DMS53 treated with DMSO at 0.1 percent for 48 hours (cell line): ENCODE results near the gene OSBPL1A.
"Not testable (repeated sequence)": the region's sequence is repeated elsewhere in the genome, so short reads cannot be mapped to it uniquely, and the experiment has no call there.

ENCODE experiments used
- DNase-seq: peaks from one replicate; lab custom pipeline; 2025; ENCODE audit not compliant: unreplicated experiment; lab: John Stamatoyannopoulos, UW

Gene OSBPL1A

DNA sequence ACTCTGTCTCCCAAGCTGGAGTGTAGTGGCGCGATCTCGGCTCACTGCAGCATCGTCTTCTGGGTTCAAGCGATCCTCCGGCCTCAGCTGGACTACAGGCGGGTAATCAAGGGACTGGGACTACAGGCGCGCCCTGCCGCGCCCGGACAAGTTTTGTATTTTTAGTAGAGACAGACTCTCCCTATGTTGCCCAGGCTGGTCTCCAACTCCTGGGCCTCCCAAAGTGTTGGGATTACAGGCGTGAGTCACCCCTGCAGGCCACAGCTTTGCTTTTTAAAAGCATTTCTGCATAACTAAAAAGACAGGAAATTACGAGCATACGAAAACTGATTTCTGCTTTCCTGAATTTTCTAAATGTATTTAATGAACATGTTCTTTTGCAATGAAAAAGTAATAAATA, 916 bp upstream of the OSBPL1A start:
- no peak for DNase-seq

DNA sequence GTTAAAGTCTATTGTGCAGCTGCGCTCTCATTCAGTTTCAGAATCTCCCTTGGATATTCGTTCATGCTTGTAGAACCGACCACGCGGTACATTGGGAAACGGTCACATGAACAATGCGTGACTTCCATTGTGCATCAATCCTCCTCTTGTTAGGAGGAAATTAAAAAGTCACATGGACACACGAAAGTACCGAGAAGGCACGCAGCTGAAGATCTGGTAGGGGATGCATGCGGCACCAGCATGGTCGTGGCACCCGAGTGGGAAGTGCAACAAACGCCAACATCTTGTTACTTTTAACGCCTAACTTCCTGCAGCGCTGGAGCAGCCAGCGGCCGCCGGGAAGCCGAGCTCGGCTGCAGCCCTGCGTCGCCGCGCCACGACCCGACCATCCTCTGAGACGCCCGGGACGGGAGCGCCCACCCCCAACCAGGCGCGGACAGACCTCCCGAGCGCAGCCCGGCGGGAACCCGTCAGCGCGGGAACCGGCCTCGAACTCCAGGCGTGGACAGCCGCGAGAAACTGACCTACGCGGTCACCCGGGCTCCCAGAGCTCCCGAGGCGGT, 412 bp downstream of the OSBPL1A start:
- peak; percentile 29 for DNase-seq

DNA sequence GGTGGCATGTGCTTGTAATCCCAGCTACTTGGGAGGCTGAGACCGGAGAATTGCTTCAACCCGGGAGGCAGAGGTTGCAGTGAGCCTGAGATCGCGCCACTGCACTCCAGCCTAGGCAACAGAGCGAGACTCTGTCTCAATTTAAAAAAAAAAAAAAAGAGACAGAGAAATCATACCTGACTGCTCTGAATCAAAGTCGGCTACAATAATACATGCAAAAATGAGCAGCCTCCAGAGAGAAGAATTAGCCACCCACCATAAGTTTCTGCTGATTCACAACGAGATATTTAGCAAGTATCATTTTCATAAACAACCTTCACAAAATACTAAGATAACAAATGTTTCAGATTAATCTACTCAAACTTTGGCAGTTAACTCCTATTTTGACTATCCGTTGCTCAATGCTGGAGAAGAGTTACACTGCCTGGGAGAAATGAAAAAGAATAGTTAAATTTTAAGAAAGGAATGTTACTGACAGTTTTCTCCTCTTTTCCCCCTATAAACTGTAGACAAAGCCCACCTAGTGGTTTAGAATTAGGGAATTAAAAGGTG, 1.5 kb downstream of the OSBPL1A start:
- no peak for DNase-seq

DNA sequence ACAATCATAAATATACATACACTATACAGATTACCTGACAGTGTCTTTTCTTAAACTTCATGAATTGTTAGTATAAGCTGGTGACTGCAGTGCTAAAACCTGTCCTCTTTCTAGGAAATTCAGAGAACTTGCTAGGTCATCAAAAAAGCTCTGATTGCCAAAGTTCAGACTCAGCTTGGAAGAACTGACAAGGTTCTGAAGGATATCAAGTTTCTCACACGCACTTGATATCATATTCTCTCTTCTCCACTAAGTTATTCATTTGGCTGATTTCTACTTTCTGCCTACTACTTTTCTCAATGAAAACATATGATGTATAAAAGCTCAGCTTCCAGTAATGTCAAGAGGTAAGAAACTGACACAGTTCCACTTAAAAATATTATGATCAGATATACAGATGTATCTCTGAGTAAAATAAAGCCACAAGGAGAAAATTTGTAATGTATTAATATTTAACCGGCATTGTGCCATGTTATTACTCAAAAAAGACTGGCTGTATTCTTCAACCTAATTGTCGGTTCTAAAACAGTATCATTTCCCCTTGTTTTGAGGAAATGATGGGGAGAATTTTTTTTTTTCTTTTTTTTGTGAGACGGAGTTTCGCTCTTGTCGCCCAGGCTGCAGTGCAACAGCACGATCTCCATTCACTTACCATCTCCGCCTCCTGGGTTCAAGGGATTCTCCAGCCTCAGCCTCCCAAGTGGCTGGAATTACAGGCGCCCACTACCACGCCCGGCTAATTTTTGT, 2.4 kb downstream of the OSBPL1A start:
- DNase-seq: no peak

DNA sequence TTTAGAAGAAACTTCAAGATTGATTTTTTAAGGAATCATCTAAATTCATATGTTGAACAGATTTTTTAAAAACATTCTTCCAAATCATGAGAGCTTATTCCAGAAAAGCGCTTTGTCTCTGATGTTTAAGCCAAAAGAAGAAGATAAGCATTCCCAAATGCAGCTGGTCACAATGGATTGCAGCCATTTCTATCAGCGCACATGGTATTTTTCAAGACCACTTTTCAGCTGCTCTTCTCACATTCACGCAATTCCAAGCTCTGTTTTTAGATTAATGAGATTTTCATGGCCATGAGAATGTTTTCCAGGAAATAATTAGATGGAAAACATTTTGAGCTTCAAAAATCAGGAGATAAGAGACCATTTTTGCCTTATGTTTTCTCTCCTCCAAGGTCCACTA, 8.7 kb downstream of the OSBPL1A start:
- DNase-seq: no peak

DNA sequence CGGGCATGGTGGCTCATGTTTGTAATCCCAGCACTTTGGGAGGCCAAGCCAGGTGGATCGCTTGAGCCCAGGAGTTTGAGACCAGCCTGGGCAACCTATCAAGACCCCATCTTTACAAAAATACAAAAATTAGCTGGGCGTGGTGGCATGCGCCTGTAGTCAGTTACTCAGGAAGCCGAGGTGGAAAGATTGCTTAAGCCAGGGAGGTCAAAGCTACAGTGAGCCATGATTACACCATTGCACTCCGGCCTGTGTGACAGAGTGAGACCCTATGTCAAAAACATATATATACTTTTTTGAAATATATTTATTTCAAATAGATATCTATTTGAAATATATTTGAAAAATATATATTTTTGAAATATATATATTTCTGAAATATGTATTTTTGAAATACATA, 10.9 kb downstream of the OSBPL1A start:
- DNase-seq: no peak

DNA sequence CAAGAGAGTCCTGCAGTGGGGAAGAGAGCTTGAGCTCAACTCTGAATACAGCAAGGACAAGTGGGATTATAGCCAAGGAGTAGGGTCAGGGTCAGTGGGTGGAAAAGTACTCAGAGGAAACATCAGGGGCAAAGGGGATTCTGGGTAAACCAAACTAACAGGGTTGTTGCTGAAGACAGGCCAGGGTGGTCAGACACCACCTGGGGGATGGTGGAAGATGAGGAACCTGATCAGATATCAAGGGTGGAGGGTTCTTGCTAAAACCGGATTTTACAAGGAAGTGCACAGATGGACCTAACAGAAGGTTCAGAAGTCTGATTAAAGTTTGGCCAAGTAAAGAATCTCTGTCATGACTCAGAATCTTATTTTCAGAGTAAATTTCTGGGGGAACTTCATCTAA, 16.5 kb downstream of the OSBPL1A start:
- no peak for DNase-seq

DNA sequence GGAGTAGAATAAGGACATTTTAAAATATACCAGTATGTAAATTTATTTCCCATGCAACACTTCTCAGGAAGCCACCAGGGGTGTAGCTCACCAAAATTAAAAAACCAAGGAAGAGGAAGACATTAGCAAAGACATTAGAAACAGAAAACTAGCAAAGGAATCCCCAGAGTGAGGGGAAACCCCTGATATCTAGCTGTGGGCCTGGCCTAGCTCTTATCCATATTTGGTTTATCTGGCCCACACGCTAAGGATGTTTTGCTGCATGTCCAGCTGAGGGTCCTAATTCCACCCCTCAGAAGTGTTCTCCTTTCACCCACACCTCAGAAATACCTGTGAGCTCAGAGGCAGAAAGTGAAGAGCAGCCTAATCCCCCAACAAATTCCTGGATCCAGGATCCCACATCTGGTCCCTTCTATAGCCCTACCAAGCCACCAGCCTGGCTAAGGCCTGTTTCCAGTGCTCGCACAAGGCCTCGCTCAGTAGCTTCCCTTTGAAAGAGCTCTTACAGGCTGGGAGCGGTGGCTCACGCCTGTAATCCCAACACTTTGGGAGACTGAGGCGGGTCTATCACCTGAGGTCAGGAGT, 17.4 kb downstream of the OSBPL1A start:
- DNase-seq: no peak

DNA sequence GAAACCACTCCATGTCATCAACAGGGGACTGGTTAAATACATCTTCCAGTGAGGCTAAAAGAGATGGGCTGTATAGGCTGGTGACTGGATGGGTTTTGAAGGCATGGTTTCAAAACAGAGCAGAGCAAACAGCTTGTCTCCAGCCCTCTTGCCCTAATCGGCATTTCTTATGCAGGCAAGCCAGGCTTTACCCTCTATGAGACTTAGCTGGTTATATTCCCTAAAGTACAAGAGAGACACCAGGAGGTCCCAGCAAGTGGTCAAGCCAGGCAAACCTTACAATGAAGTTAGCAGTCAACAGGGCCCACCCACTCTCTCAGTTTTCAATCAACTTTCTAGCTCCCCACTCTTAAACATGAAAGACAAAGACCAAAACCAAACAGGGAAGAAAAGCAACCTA, 19.0 kb downstream of the OSBPL1A start:
- DNase-seq: no peak

DNA sequence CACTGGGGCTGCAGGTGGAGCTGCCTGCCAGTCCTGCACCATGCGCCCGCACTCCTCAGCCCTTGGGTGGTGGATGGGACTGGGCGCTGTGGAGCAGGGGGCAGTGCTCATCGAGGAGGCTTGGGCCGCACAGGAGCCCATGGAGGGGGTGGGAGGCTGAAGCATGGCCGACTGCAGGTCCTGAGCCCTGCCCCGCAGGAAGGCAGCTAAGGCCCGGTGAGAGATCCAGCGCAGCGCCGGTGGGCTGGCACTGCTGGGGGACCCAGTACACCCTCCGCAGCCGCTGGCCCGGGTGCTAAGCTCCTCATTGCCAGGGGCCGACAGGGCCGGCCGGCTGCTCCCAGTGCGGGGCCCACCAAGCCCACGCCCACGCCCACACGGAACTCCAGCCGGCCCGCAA, 21.1 kb downstream of the OSBPL1A start:
- DNase-seq: not testable (repeated sequence)

DNA sequence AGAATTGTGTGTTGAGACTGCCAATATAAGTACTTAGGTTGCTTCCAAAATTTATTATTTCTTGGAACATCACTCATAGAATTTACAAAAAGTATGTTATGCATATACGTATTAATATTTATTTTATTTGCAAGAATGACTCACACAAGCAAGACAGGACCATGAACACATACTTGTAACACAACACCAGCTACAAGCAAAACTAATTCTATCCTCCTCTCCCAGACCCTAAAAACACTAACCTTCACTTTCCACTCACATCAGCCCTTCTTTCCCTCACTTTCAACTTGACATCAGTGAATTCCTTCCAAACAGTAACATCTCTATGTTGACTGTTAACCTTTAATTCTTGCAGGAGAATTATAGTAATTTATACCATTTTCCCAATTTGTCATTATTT, 24.3 kb downstream of the OSBPL1A start:
- no peak for DNase-seq

DNA sequence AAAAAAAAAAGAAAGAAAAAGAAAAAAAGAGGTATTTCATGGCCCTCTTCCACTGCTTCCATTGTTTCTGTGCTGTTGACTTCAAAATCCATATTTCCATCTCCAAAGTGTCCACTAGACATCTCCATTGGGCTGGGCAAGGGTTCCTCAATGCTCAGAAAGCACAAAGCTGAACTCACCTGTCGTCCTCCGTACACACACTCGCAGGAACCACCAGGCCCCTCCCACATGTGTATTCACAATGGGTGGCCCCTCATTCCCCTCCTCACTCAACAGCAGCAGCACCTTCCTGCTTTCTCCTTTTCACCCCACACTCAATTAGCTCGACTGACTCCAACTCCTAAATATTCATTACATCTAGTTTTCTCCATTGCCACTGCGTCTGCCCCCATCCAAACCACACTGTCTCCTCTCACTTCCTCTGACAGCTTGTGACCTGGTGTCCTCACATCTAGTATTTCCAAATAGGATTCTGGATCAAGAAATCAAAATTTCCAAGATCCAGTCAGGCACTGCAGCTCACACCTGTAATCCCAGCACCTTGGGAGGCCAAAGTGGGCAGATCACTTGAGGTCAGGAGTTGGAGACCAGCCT, 25.2 kb downstream of the OSBPL1A start:
- DNase-seq: no peak

DNA sequence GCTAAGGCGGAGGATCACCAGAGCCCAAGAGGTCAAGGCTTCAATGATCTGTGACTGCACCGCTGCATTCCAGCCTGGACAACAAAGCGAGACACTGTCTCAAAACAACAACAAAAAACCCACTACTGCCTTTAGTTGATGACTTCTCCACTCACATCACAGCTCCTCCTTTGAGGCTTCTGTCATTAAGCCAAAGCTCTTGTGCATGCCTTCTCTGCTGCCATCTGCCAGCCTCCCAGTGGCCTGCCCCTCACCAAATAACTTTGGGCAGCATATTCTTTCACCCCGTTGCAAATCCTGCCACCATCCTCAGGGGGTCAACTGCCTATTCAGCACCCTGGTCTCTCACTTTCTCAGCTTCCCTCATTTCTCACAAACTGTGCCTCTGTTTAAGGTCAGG, 27.5 kb downstream of the OSBPL1A start:
- DNase-seq: no peak

DNA sequence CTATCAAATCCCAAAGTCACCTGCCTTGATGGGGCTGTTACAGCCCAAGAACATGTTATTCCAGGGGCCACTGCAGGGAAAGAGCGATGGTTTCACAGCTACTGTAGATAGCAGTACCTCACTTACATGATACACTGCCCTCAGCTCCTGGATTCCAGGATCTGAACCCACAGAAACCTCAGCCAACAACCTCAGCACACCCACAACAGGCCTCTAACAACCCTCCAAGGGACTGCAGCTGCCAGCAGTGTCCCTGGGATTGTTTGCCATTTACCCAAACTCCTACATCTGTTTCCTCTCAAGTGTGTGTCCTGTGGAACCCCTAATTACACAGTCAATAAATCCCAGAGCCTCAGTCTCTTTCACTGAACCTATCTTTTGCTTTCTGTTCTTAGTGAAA, 28.2 kb downstream of the OSBPL1A start:
- DNase-seq: no peak

DNA sequence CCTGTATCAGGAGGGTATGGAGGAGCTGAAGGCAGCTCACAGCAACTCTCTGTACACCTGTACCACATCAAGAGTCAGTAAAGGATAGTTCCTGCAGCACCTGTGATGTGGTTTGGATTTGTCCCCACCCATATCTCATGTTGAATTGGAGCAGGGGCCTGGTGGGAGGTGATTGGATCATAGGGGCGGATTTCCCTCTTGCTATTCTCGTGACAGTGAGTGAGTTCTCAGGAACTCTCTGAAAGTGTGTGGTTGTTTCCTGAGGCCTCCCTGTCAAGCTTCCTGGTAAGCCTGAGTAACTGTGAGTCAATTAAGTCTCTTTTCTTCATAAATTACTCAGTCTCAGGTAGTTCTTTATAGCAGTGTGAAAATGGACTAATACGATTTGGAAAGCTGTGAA, 28.9 kb downstream of the OSBPL1A start:
- DNase-seq: no peak

DNA sequence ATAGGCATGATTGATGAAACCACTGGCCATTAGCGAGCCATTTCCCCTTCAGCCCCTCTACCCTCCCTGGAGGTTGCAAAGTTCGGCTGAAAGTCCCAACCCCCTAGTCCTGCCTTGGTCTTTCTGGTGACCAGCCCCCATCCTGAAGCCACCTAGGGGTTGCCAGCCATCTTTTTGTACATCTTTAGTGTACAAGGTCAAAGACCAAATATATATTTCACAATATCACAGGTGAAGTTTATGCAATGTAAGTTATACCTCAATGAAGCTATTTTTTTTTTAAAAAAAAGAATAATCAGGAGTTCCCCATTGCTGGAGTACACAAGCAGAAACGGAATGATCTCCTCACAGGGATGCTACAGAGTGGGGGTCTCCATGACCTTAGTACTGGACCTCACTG, 31.3 kb downstream of the OSBPL1A start:
- DNase-seq: no peak

DNA sequence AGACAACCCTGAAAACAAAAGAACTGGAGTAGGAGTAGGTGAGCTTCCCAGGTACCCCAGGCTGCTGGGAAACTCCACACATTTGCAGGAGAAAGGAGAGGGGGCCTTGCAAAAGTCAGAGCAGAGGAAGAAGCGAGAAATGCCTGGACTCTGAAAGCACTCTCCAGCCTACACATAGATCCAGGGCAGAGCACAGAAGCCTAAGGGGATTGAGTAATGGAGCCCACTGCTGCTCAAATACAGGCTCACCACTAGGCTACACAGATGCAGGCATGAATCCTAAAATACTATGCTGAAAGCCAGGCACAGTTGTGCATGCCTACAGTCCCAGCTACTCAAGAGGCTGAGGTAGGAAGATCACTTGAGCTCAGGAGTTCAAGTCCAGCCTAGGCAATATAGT, 33.4 kb downstream of the OSBPL1A start:
- no peak for DNase-seq

DNA sequence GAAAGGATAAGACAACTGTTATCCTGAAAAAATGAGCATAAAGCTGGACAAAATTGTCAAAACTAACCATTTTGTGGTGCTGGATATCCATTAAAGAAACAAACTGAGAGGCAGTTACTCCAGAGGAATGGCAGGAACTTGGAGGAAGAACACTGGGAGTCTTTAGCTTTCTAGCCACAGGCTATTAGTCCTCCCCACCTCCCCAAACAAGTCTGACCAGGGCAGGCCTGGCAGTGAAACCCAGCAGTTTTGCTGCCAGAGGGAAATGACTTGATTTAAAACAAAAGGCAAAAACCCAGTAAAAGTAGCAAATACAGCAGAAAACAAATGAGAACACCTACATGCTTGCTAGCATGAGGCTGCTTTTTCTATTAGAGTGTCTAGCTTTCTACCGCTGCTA, 34.9 kb downstream of the OSBPL1A start:
- DNase-seq: no peak

DNA sequence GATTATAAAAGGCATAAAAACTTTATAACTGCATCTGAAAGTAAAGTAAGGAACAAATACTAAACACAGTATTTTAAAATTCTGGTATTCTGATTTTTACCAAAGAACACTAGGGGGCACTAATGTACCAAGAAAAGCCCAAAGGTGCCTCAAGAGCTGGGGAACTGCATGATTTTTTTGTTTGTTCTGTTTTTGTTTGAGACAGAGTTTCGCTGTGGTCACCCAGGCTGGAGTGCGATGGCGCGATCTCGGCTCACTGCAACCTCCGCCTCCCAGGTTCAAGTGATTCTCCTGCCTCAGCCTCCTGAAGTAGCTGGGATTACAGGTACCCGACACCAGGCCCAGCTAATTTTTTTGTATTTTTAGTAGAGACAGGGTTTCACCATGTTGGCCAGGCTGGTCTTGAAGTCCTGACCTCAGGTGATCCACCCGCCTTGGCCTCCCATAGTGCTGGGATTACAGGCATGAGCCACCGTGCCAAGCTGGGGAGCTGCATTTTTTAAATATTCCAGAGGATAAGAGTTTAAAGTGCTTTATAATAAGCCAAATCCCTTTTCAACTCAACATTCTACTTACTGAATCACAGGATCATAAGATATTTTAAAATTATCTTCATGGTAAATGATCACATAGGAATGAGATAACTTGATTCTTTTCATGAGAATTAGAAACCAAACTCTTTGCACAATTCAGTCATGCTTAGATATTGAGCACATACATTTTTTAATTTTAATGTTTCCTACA, 37.7 kb downstream of the OSBPL1A start:
- peak; percentile 13 for DNase-seq

DNA sequence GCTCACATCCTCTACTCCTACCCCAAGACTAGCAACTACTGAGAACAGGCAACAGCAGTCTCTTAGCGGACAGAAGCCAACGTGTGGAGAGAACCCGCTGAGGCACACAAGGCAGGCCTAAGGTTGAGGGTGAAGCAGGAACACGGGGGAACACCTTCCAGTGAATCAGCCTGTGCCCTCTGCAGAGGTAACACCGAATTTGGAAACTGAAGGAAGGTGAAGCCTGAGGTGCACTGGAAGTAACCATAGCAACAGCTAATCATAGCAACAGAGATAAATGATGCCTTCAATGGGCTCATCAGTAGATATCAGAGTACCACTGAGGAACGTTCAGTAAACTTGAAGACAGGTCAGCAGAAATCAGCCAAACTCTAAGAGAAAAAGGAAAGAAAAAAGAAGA, 43.3 kb downstream of the OSBPL1A start:
- DNase-seq: no peak

DNA sequence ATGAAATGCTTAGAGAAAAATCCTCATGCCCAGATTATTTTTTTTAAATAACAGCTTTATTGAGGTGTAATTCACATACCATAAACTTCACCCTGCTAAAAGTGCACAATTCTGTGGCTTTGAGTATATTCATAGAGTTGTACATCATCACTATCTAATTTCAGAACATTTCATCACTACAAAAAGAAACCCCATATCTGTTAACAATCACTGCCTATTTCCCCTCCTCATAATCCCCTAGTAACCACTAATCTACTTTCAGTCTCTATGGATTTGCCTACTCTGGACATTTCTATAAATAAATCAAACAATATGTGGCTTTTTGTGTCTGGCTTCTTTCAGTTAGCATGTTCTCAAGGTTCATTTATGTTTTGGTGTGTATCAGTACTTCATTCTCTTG, 51.4 kb downstream of the OSBPL1A start:
- no peak for DNase-seq
